Activated naive CD4-positive, alpha-beta T cell treated with anti-CD3 and anti-CD28 coated beads, Interleukin-2, amount 50 U/mL, for 72 hours (primary cell): Measurements from ENCODE around the gene RGS14. TPM values are rescaled to one million over a fixed set of nuclear protein-coding genes. Genes with fewer than 3 reads are reported as not detected.
A peak's percentile ranks its signal among the peaks of the same experiment; 100 is the strongest.

Experiments
- ATAC-seq, 2 donors: fragments of 150-1000 bp; cut with Tn5 transposase; 2 replicates each; pipeline ENCODE4 v1.10.0; 2021; ENCODE audit warnings: mild to moderate bottlenecking in 2 of 2, moderate library complexity in 2 of 2
- DNase-seq, 2 donors: peaks; one replicate each; pipeline ENCODE4 v3.0.0; 2021 to 2022; ENCODE audit warnings: low spot score in 2 of 2
- H3K27ac Mint-ChIP-seq, 2 donors: one replicate each; pipeline ENCODE4 v1.8.0; 2022; ENCODE audit warnings: mild to moderate bottlenecking in 2 of 2, mixed read lengths in 2 of 2
- H3K36me3 Mint-ChIP-seq, 2 donors: one replicate each; pipeline ENCODE4 v1.8.0; 2022; ENCODE audit warnings: mixed read lengths in 2 of 2
- H3K9me3 Mint-ChIP-seq, 2 donors: one replicate each; pipeline ENCODE4 v1.8.0; 2022; ENCODE audit warnings: mixed read lengths in 2 of 2
- total RNA-seq, 2 donors: library from RNA; stranded (reverse); gene quantifications; one replicate each; pipeline ENCODE4 v1.2.3, GENCODE V29; 2022

Gene RGS14
- total RNA-seq, 2 donors from 2014 or later, result 22.0 to 77.6 TPM

- DNase-seq (no peak), ATAC-seq (peak in 1 of 2 donors; percentile 81)
- Mint-ChIP-seq H3K36me3 (no peaks in the 10 kb centered on the region), H3K9me3 (no peaks in the 10 kb centered on the region), H3K27ac (no peak overlapping the region)
Observed at GRCh38 chr5:177319913-177320588, 37.7 kb upstream of the RGS14 start.

- Mint-ChIP-seq H3K9me3 (no peaks in the 10 kb centered on the region), H3K36me3 (no peaks in the 10 kb centered on the region), H3K27ac (no peak overlapping the region)
- DNase-seq (no peak), ATAC-seq (no peak)
Observed at GRCh38 chr5:177320879-177321278, 36.8 kb upstream of the RGS14 start.

DNA sequence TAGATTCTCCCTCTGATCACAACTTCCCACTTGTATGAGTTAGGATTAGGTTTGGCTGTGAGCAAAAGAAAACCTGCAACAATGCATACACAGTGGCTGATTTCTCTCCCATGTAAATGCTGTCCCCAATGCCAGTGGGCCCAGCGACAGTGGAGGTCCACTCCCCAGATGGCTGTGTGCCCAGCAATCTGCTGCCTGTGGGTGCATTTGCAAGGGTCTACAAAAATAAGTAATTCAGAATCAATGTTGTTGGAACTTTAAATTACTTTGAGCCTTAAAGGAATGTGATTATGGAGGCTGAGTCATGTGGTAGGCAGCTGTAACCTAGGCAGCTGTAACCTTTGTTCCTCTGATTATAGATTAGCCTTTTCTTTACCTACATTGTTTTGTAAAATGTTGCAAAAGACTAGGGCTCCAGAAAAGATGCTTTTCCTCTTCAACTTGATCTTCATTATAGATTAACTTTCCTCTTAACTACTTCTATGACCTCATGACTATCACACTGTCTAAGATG lies 31.8 kb upstream of the RGS14 start:
- ATAC-seq (no peak), DNase-seq (no peak)
- no peaks in the 10 kb centered on the region for H3K36me3 Mint-ChIP-seq
- H3K27ac Mint-ChIP-seq, result peak overlapping the region in 1 of 2 donors; percentile 12
- H3K9me3 Mint-ChIP-seq, result no peaks in the 10 kb centered on the region

- ATAC-seq, result peak; percentile 88 to 90
- no peaks in the 10 kb centered on the region for H3K36me3 Mint-ChIP-seq
- H3K27ac Mint-ChIP-seq, result peak overlapping the region; percentile 82 to 84
- DNase-seq, result no peak
- no peaks in the 10 kb centered on the region for H3K9me3 Mint-ChIP-seq
Observed at GRCh38 chr5:177327539-177328522, 29.9 kb upstream of the RGS14 start.

DNA sequence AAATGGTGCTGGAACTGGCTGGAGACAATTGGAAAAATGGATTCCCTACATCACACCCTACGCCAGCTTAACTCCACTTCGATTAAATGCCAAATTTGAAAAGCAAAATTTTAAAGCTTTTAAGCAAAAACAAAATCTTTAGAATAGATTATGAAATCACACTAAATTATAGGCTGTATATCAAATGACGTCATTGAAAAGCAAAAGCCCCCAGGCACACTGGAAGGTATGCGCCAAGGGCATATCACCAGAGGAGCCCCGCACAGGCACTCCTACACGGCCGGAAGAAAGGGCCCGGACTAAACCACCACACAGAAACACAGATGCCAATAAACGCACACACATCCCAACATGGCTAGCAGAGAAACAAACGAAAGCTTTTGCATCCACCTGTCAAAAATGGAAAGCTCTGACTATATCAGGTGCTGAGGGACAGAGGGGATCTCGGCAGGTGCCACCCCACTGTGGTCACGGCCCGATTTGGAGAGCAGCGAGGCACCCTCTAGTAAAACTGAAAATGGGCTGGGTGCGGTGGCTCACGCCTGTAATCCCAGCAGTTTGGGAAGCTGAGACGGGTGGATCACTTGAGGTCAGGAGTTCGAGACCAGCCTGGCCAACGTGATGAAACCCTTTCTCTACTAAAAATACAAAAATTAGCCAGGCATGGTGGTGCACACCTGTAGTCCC lies 29.0 kb upstream of the RGS14 start:
- no peaks in the 10 kb centered on the region for H3K9me3 Mint-ChIP-seq
- H3K36me3 Mint-ChIP-seq, result no peaks in the 10 kb centered on the region
- peak overlapping the region in 1 of 2 donors; percentile 84 for H3K27ac Mint-ChIP-seq
- ATAC-seq, result no peak
- no peak for DNase-seq

DNA sequence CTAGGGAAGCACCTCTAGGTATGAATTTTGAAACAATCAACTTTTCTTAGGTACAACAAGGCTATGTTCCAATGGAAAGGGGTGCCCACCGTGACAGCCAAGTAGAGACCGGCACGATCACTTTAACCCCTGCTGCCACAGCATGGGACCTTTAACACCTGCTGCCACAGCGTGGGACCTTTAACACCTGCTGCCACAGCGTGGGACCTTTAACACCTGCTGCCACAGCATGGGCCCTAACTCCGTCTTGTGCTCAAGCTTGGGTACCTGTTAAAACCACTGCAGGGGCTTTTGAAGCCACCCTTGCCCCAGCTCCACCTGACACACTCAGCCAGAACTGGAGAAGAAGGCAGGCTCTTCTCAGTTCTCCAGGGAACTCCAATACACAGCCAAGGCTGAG lies 27.8 kb upstream of the RGS14 start:
- ATAC-seq (no peak), DNase-seq (no peak)
- no peak overlapping the region for H3K27ac Mint-ChIP-seq
- peaks cover 0 to 7% of the 10 kb centered on the region in 2 donors for H3K36me3 Mint-ChIP-seq
- H3K9me3 Mint-ChIP-seq, result no peaks in the 10 kb centered on the region

DNA sequence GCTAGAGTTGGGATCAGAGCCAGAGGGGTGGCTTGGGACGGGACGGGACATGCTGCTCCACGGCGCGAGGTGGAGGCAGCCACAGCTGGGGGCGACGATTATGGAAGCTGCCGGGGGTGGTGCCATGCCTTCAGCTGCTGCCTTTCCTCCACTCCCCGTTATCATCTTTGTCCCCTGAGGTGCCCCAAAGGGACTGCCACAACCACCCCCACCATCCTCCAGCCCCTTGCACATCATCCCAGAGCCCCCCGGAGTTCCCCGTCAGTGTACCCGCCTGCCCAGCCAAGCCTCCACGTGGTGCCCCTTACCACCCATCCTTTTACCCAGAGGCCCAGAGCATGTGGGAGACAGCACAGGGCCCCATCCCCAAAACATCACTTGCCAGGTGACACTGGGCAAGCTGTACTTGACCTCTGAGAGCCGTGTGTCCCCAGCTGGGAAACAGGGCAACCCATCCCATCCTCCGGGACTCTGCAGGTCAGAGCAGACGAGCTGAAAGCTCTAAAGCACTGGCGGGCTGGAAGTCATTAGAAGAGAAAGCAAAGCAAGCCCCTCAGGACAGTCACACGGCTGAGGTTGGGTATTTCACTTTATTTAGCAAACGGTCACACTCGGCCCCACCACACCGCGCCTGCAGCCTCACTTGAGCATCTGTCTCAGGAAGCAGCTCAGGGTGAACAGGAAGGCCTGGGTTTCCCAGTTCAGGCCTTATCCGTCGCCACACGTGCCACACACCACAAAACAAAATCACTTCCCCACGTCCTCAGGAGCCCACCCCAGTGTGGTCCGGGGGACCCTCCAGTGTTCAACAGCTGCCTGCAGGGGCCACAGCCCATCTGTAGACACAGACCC lies 26.5 kb upstream of the RGS14 start:
- H3K27ac Mint-ChIP-seq, result peak overlapping the region in 1 of 2 donors; percentile 55
- peaks cover 7 to 10% of the 10 kb centered on the region in 2 donors for H3K36me3 Mint-ChIP-seq
- no peak for DNase-seq
- H3K9me3 Mint-ChIP-seq, result no peaks in the 10 kb centered on the region
- no peak for ATAC-seq

DNA sequence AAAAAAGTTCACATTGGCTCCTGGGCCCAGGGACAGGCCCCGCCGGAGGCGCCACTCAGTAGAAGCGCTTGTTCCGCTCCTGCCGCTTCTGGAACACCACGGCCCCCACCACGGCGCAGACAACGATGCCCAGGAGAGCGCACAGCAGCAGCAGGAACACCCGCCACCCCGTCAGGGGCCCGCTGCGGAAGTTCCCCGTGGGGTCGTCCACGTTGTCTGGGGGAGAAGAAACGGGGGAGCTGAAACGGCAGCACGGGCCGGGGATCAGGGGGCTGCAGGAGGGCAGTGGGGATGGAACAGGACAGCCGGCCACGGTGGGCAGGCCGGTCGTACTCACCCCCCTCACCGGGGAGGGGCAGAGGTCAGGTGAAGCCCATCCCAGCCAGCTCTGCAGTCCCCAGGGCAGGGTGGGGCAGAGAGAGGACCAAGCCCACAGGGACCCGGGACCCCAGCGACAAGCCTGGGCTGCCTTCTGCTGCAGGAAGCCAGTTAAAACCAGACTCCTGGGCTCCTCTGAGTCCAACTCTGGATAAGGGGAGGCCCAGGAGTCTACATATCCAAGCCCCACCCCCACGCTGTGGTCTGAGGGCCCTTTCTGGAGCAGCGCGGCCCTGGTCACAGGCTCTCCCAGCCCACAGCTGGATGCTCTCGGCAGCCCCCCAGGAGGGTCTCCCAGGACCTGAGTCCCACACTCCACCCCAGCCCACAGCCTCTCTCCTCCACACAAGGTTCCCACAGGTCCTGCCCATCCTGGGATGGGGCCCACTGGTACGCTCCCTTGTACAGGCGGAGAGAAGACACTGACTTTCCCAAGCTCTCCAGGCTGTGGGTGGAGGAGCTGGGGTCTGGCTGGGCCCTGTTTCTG lies 25.5 kb upstream of the RGS14 start:
- Mint-ChIP-seq H3K9me3 (no peaks in the 10 kb centered on the region), H3K27ac (peak overlapping the region in 1 of 2 donors; percentile 23), H3K36me3 (peaks cover 10 to 11% of the 10 kb centered on the region in 2 donors)
- no peak for DNase-seq
- no peak for ATAC-seq

- ATAC-seq (no peak), DNase-seq (no peak)
- Mint-ChIP-seq H3K9me3 (no peaks in the 10 kb centered on the region), H3K36me3 (peaks cover 10 to 11% of the 10 kb centered on the region in 2 donors), H3K27ac (peak overlapping the region; percentile 23 to 66)
Observed at GRCh38 chr5:177332896-177333260, 24.8 kb upstream of the RGS14 start.

GRCh38 chr5:177333420-177334154 lies 24.1 kb upstream of the RGS14 start:
- ATAC-seq (no peak), DNase-seq (no peak)
- no peaks in the 10 kb centered on the region for H3K9me3 Mint-ChIP-seq
- peaks cover 10 to 11% of the 10 kb centered on the region in 2 donors for H3K36me3 Mint-ChIP-seq
- H3K27ac Mint-ChIP-seq, result peak overlapping the region; percentile 23 to 44

GRCh38 chr5:177334155-177334551 lies 23.6 kb upstream of the RGS14 start:
- Mint-ChIP-seq H3K9me3 (no peaks in the 10 kb centered on the region), H3K27ac (peak overlapping the region in 1 of 2 donors; percentile 44), H3K36me3 (peaks cover 10 to 11% of the 10 kb centered on the region in 2 donors)
- no peak for DNase-seq
- ATAC-seq, result no peak

- no peaks in the 10 kb centered on the region for H3K9me3 Mint-ChIP-seq
- no peak for ATAC-seq
- H3K36me3 Mint-ChIP-seq, result peaks cover 18 to 20% of the 10 kb centered on the region in 2 donors
- H3K27ac Mint-ChIP-seq, result peak overlapping the region in 1 of 2 donors; percentile 65
- DNase-seq, result no peak
Observed at GRCh38 chr5:177334781-177335700, 22.7 kb upstream of the RGS14 start.

- H3K27ac Mint-ChIP-seq, result peak overlapping the region; percentile 19 to 65
- no peak for DNase-seq
- peaks cover 18 to 24% of the 10 kb centered on the region in 2 donors for H3K36me3 Mint-ChIP-seq
- H3K9me3 Mint-ChIP-seq, result no peaks in the 10 kb centered on the region
- ATAC-seq, result no peak
Observed at GRCh38 chr5:177335701-177336065, 22.0 kb upstream of the RGS14 start.

- Mint-ChIP-seq H3K27ac (peak overlapping the region; percentile 25 to 60), H3K36me3 (peaks cover 18 to 24% of the 10 kb centered on the region in 2 donors), H3K9me3 (no peaks in the 10 kb centered on the region)
- DNase-seq (peak in 1 of 2 donors; percentile 48), ATAC-seq (peak; percentile 59 to 83)
Observed at GRCh38 chr5:177336112-177336511, 21.6 kb upstream of the RGS14 start.
